Erythroblast (primary cell): ENCODE data around the gene MOB3C.

Source experiments
- GATA1 ChIP-seq: IDR thresholded peaks from 2 replicates; pipeline ENCODE4 v1.6.1; 2011; ENCODE audit warnings: low read depth, mild to moderate bottlenecking, control low read depth, low read length, moderate library complexity
- POLR2A ChIP-seq: IDR thresholded peaks from 2 replicates; pipeline ENCODE4 v1.6.1; 2011; ENCODE audit warnings: mild to moderate bottlenecking, low read length

- TF ChIP-seq POLR2A = no peak
- TF ChIP-seq GATA1 = no peak
Observed at GRCh38 chr1:46638921-46639320, 22.3 kb upstream of the MOB3C start.
